Measurements from ENCODE around the gene OPHN1. TPM values are rescaled to one million over a fixed set of nuclear protein-coding genes. Genes with fewer than 3 reads are reported as not detected.

Gene OPHN1
- total and polyA plus RNA-seq, 2 of the 13 experiments (the other 11 are each of a cell fraction or from before 2014, with no cell fraction given), result 1.6 to 1.7 TPM

GRCh38 chrX:68409194-68409593, 24.1 kb downstream of the OPHN1 start:
- no peak for DNase-seq (ENCODE audit: low spot score)
- no peak overlapping the region for H3K4me2 ChIP-seq (ENCODE audit: low read depth, low read length)
- H3K36me3 ChIP-seq (replicated peaks in 1 of 2; ENCODE audit: control insufficient read depth in 1 of 2, insufficient read depth in 2 of 2, low read length in 2 of 2), result no peaks in the 10 kb centered on the region
- TF ChIP-seq ZNF567 (CRISPR knock-in tag; IDR thresholded peaks at IDR 0.05; ENCODE audit: borderline replicate concordance) (no peak), ZFP41 (CRISPR knock-in tag; IDR thresholded peaks at IDR 0.05; ENCODE audit: borderline replicate concordance) (no peak), ATRX (CRISPR knock-in tag; IDR thresholded peaks at IDR 0.05; ENCODE audit: borderline replicate concordance) (no peak)
- no CpG with 5 or more reads among the region's 1 CpG for WGBS (ENCODE audit: low lambda C conversion rate)
- no peak for ATAC-seq
- H3K27ac ChIP-seq (ENCODE audit: extremely low read length, insufficient read depth, low read length), result no peak overlapping the region
- ChIA-PET POLR2A (no interaction called here), CTCF (ENCODE audit: low intra/inter-chr PET ratio, low total read pairs) (no interaction called here)
- H3K79me2 ChIP-seq (ENCODE audit: insufficient read depth, low read length), result no peaks in the 10 kb centered on the region
- H3K4me1 ChIP-seq (ENCODE audit: insufficient read depth, low read length), result no peaks in the 10 kb centered on the region
- no peaks in the 10 kb centered on the region for H3K9me3 ChIP-seq (ENCODE audit: low read length)
- no peak for FAIRE-seq
- H3K4me3 ChIP-seq (replicated peaks in 1 of 3; ENCODE audit: insufficient read depth in 1 of 3, low read depth in 2 of 3, low read length in 3 of 3), result no peak overlapping the region
- H3K9ac ChIP-seq (ENCODE audit: insufficient read depth, low read depth, low read length), result no peak overlapping the region
- in situ Hi-C loops (cut with HindIII; ENCODE audit: extremely low pct_ligation_motif_present, low pct_unique_long_range_greater_than_20kb) (no loop called here), intact Hi-C loops (cut with micrococcal nuclease; ENCODE audit: unreplicated experiment) (no loop called here)
- no TSS peak for BruUV-seq (replicated peaks)
- no peaks in the 10 kb centered on the region for H3K27me3 ChIP-seq (ENCODE audit: control insufficient read depth in 1 of 2, insufficient read depth in 2 of 2, low read length in 2 of 2)
- H2AFZ ChIP-seq (ENCODE audit: low read length), result no peak overlapping the region
- H4K20me1 ChIP-seq (ENCODE audit: insufficient read depth, low read length), result no peaks in the 10 kb centered on the region

- POLR2A ChIA-PET, result no interaction called here
- Histone ChIP-seq H3K9me3 (ENCODE audit: low read length) (no peaks in the 10 kb centered on the region), H3K36me3 (replicated peaks in 1 of 2; ENCODE audit: control insufficient read depth in 1 of 2, insufficient read depth in 2 of 2, low read length in 2 of 2) (no peaks in the 10 kb centered on the region), H3K27me3 (ENCODE audit: control insufficient read depth in 1 of 2, insufficient read depth in 2 of 2, low read length in 2 of 2) (no peaks in the 10 kb centered on the region), H3K4me1 (ENCODE audit: insufficient read depth, low read length) (no peaks in the 10 kb centered on the region), H4K20me1 (ENCODE audit: insufficient read depth, low read length) (no peaks in the 10 kb centered on the region), H3K9ac (ENCODE audit: insufficient read depth, low read depth, low read length) (no peak overlapping the region), H3K4me3 (replicated peaks in 1 of 3; ENCODE audit: insufficient read depth in 1 of 3, low read depth in 2 of 3, low read length in 3 of 3) (no peak overlapping the region), H3K79me2 (ENCODE audit: insufficient read depth, low read length) (no peaks in the 10 kb centered on the region), H2AFZ (ENCODE audit: low read length) (no peak overlapping the region), H3K27ac (ENCODE audit: extremely low read length, insufficient read depth, low read length) (no peak overlapping the region), H3K4me2 (ENCODE audit: low read depth, low read length) (no peak overlapping the region)
- ATAC-seq (no peak), FAIRE-seq (no peak), DNase-seq (ENCODE audit: low spot score) (no peak)
- intact Hi-C loops (cut with micrococcal nuclease; ENCODE audit: unreplicated experiment), result no loop called here
- 65% methylated on average over 6 of the region's 6 CpGs for WGBS (ENCODE audit: low lambda C conversion rate)
- CTCF ChIA-PET (ENCODE audit: low intra/inter-chr PET ratio, low total read pairs), result no interaction called here
- in situ Hi-C loops (cut with HindIII; ENCODE audit: extremely low pct_ligation_motif_present, low pct_unique_long_range_greater_than_20kb), result no loop called here
- TF ChIP-seq EZH2 (conservative IDR thresholded peaks at IDR 0.05; ENCODE audit: low read depth, low read length) (no peak), ZNF792 (CRISPR knock-in tag; IDR thresholded peaks at IDR 0.05) (no peak), ZNF569 (CRISPR knock-in tag; IDR thresholded peaks at IDR 0.05; ENCODE audit: borderline replicate concordance) (no peak)
- no TSS peak for BruUV-seq (replicated peaks)
These were observed 29.8 kb downstream of the OPHN1 start for GRCh38 chrX:68403522-68403921.

All from HepG2 (cell line).